Endothelial cell (in vitro differentiated cells): Measurements from ENCODE around the gene TMEM254. TPM values are rescaled to one million over a fixed set of nuclear protein-coding genes. Genes with fewer than 3 reads are reported as not detected.

Source experiments
- DNase-seq: peaks from one replicate; pipeline ENCODE4 v3.0.0; 2021; ENCODE audit warnings: low spot score
- H3K27ac Mint-ChIP-seq: one replicate; pipeline ENCODE4 v1.8.0; 2021; ENCODE audit warnings: mixed read lengths, inconsistent platforms; ENCODE audit not compliant: unreplicated experiment
- H3K27me3 Mint-ChIP-seq: one replicate; pipeline ENCODE4 v1.8.0; 2021; ENCODE audit warnings: mild to moderate bottlenecking, moderate library complexity, mixed read lengths, inconsistent platforms; ENCODE audit not compliant: unreplicated experiment
- H3K36me3 Mint-ChIP-seq: one replicate; pipeline ENCODE4 v1.8.0; 2021; ENCODE audit warnings: mild to moderate bottlenecking, low read depth, mixed read lengths, inconsistent platforms; ENCODE audit not compliant: unreplicated experiment
- H3K4me1 Mint-ChIP-seq: one replicate; pipeline ENCODE4 v1.8.0; 2021; ENCODE audit warnings: mild to moderate bottlenecking, mixed read lengths, inconsistent platforms; ENCODE audit not compliant: unreplicated experiment
- H3K4me3 Mint-ChIP-seq: one replicate; pipeline ENCODE4 v1.8.0; 2021; ENCODE audit warnings: mild to moderate bottlenecking, mixed read lengths, inconsistent platforms; ENCODE audit not compliant: unreplicated experiment
- H3K9me3 Mint-ChIP-seq: one replicate; pipeline ENCODE4 v1.8.0; 2021; ENCODE audit warnings: mixed read lengths, inconsistent platforms; ENCODE audit not compliant: unreplicated experiment
- CTCF ChIP-seq: fragments of 200-600 bp; sonication (generic); IDR thresholded peaks from one replicate; pipeline ENCODE4 v1.5.0; 2021; ENCODE audit warnings: antibody characterized with exemption; ENCODE audit not compliant: unreplicated experiment
- total RNA-seq: library from RNA; stranded (reverse); fragmentation: NEBNext Ultra II Directional; extraction: Animal tissue kit (Norgen Biotek cat#: 25700); gene quantifications from one replicate; pipeline ENCODE4 v1.2.1, GENCODE V29; 2021; ENCODE audit not compliant: unreplicated experiment

Gene TMEM254
- total RNA-seq, 1 donor from 2014 or later: 16.6 TPM

- DNase-seq: no peak
- H3K27me3 Mint-ChIP-seq: peaks cover 15% of the 10 kb centered on the region
- peaks cover 5% of the 10 kb centered on the region for H3K4me1 Mint-ChIP-seq
- H3K36me3 Mint-ChIP-seq: no peaks in the 10 kb centered on the region
- H3K9me3 Mint-ChIP-seq: no peaks in the 10 kb centered on the region
- H3K4me3 Mint-ChIP-seq: no peak overlapping the region
- no peak overlapping the region for H3K27ac Mint-ChIP-seq
- no peak for TF ChIP-seq CTCF
Observed at GRCh38 chr10:80137031-80137862, 58.8 kb downstream of the TMEM254 start.

- Mint-ChIP-seq H3K36me3 (no peaks in the 10 kb centered on the region), H3K4me3 (no peak overlapping the region), H3K27ac (peak overlapping the region; percentile 16), H3K9me3 (no peaks in the 10 kb centered on the region), H3K27me3 (peaks cover 14% of the 10 kb centered on the region), H3K4me1 (peaks cover 5% of the 10 kb centered on the region)
- no peak for DNase-seq
- no peak for TF ChIP-seq CTCF
Observed at GRCh38 chr10:80137920-80138319, 59.5 kb downstream of the TMEM254 start.

GRCh38 chr10:80139265-80139664, 60.8 kb downstream of the TMEM254 start:
- no peaks in the 10 kb centered on the region for H3K36me3 Mint-ChIP-seq
- H3K4me3 Mint-ChIP-seq: no peak overlapping the region
- peak overlapping the region; percentile 20 for H3K27ac Mint-ChIP-seq
- H3K9me3 Mint-ChIP-seq: no peaks in the 10 kb centered on the region
- TF ChIP-seq CTCF: no peak
- peaks cover 5% of the 10 kb centered on the region for H3K4me1 Mint-ChIP-seq
- no peak for DNase-seq
- H3K27me3 Mint-ChIP-seq: peaks cover 14% of the 10 kb centered on the region

GRCh38 chr10:80140251-80140650, 61.8 kb downstream of the TMEM254 start:
- Mint-ChIP-seq H3K27ac (no peak overlapping the region), H3K27me3 (peaks cover 14% of the 10 kb centered on the region), H3K9me3 (no peaks in the 10 kb centered on the region), H3K4me1 (peaks cover 5% of the 10 kb centered on the region), H3K4me3 (no peak overlapping the region), H3K36me3 (no peaks in the 10 kb centered on the region)
- TF ChIP-seq CTCF: no peak
- no peak for DNase-seq

GRCh38 chr10:80141696-80142460, 63.4 kb downstream of the TMEM254 start:
- H3K27me3 Mint-ChIP-seq: peaks cover 14% of the 10 kb centered on the region
- H3K4me1 Mint-ChIP-seq: peaks cover 5% of the 10 kb centered on the region
- DNase-seq: no peak
- no peak overlapping the region for H3K4me3 Mint-ChIP-seq
- no peak overlapping the region for H3K27ac Mint-ChIP-seq
- H3K36me3 Mint-ChIP-seq: no peaks in the 10 kb centered on the region
- no peaks in the 10 kb centered on the region for H3K9me3 Mint-ChIP-seq
- TF ChIP-seq CTCF: no peak
